Endothelial cell (in vitro differentiated cells): ENCODE data around the gene TFF3. TPM values are rescaled to one million over a fixed set of nuclear protein-coding genes. Genes with fewer than 3 reads are reported as not detected.

Source experiments
- DNase-seq: peaks from one replicate; pipeline ENCODE4 v3.0.0; 2021; ENCODE audit warnings: low spot score
- H3K27ac Mint-ChIP-seq: one replicate; pipeline ENCODE4 v1.8.0; 2021; ENCODE audit warnings: mixed read lengths, inconsistent platforms; ENCODE audit not compliant: unreplicated experiment
- H3K27me3 Mint-ChIP-seq: one replicate; pipeline ENCODE4 v1.8.0; 2021; ENCODE audit warnings: mild to moderate bottlenecking, moderate library complexity, mixed read lengths, inconsistent platforms; ENCODE audit not compliant: unreplicated experiment
- H3K36me3 Mint-ChIP-seq: one replicate; pipeline ENCODE4 v1.8.0; 2021; ENCODE audit warnings: mild to moderate bottlenecking, low read depth, mixed read lengths, inconsistent platforms; ENCODE audit not compliant: unreplicated experiment
- H3K4me1 Mint-ChIP-seq: one replicate; pipeline ENCODE4 v1.8.0; 2021; ENCODE audit warnings: mild to moderate bottlenecking, mixed read lengths, inconsistent platforms; ENCODE audit not compliant: unreplicated experiment
- H3K4me3 Mint-ChIP-seq: one replicate; pipeline ENCODE4 v1.8.0; 2021; ENCODE audit warnings: mild to moderate bottlenecking, mixed read lengths, inconsistent platforms; ENCODE audit not compliant: unreplicated experiment
- H3K9me3 Mint-ChIP-seq: one replicate; pipeline ENCODE4 v1.8.0; 2021; ENCODE audit warnings: mixed read lengths, inconsistent platforms; ENCODE audit not compliant: unreplicated experiment
- total RNA-seq: library from RNA; stranded (reverse); fragmentation: NEBNext Ultra II Directional; extraction: Animal tissue kit (Norgen Biotek cat#: 25700); gene quantifications from one replicate; pipeline ENCODE4 v1.2.1, GENCODE V29; 2021; ENCODE audit not compliant: unreplicated experiment
- TF ChIP-seq, protein P1 (sequence below): fragments of 200-600 bp; sonication (generic); IDR thresholded peaks from one replicate; pipeline ENCODE4 v1.5.0; 2021; ENCODE audit warnings: antibody characterized with exemption; ENCODE audit not compliant: unreplicated experiment

TFF3 gene
- total RNA-seq, 1 donor from 2014 or later, result not detected

DNA sequence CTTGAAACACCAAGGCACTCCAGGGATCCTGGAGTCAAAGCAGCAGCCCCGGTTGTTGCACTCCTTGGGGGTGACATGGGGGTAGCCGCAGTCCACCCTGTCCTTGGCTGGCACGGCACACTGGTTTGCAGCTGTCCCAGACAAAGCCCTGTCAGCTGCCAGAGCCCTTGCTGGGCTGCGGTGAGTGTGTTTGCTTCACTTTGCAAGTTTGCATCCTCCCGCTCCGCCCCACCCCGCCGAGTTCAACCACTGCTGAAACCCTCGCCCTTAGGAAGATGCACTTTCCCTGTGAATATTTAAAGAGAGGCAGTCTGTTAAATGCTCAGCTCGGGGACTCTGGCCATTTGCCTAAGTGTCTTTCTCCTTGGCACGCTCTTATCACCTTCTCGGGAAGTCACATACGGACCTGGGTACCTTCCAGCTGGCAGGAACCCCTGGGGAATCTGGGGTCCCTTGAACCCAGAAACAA, 1.7 kb downstream of the TFF3 start:
- no peaks in the 10 kb centered on the region for H3K36me3 Mint-ChIP-seq
- H3K27me3 Mint-ChIP-seq, result peaks cover 5% of the 10 kb centered on the region
- H3K9me3 Mint-ChIP-seq, result no peaks in the 10 kb centered on the region
- H3K27ac Mint-ChIP-seq, result peak overlapping the region; percentile 21
- no peak overlapping the region for H3K4me3 Mint-ChIP-seq
- peaks cover 8% of the 10 kb centered on the region for H3K4me1 Mint-ChIP-seq
- no peak for DNase-seq
- TF ChIP-seq, protein P1, sequence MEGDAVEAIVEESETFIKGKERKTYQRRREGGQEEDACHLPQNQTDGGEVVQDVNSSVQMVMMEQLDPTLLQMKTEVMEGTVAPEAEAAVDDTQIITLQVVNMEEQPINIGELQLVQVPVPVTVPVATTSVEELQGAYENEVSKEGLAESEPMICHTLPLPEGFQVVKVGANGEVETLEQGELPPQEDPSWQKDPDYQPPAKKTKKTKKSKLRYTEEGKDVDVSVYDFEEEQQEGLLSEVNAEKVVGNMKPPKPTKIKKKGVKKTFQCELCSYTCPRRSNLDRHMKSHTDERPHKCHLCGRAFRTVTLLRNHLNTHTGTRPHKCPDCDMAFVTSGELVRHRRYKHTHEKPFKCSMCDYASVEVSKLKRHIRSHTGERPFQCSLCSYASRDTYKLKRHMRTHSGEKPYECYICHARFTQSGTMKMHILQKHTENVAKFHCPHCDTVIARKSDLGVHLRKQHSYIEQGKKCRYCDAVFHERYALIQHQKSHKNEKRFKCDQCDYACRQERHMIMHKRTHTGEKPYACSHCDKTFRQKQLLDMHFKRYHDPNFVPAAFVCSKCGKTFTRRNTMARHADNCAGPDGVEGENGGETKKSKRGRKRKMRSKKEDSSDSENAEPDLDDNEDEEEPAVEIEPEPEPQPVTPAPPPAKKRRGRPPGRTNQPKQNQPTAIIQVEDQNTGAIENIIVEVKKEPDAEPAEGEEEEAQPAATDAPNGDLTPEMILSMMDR, result no peak

DNA sequence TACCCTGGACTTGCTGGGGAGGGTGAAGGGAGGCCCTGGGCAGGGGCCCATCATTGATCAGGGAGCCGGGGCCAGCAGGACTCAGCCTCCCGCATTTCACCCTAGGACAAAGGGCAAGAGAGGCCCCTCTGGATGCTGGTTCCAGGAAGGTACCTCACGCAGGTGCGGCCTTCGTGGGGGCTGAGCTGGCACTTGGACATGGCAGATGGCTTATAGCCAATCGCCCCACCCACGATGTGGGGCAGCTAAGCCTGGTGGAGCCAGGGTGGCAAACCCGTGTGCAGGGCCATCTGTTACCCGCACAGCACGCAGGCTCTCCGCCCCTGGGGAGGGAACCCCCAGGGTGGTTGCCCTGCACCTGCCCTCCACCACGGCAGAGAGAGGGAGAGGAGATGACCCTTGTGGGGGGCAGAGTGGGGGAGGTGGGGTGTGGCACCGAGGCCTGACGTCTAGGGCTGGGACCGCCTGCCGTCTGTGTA, 2.5 kb downstream of the TFF3 start:
- Mint-ChIP-seq H3K4me1 (peaks cover 8% of the 10 kb centered on the region), H3K27me3 (peaks cover 6% of the 10 kb centered on the region), H3K9me3 (no peaks in the 10 kb centered on the region), H3K27ac (no peak overlapping the region), H3K4me3 (no peak overlapping the region), H3K36me3 (no peaks in the 10 kb centered on the region)
- TF ChIP-seq, protein P1, result no peak
- no peak for DNase-seq

DNA sequence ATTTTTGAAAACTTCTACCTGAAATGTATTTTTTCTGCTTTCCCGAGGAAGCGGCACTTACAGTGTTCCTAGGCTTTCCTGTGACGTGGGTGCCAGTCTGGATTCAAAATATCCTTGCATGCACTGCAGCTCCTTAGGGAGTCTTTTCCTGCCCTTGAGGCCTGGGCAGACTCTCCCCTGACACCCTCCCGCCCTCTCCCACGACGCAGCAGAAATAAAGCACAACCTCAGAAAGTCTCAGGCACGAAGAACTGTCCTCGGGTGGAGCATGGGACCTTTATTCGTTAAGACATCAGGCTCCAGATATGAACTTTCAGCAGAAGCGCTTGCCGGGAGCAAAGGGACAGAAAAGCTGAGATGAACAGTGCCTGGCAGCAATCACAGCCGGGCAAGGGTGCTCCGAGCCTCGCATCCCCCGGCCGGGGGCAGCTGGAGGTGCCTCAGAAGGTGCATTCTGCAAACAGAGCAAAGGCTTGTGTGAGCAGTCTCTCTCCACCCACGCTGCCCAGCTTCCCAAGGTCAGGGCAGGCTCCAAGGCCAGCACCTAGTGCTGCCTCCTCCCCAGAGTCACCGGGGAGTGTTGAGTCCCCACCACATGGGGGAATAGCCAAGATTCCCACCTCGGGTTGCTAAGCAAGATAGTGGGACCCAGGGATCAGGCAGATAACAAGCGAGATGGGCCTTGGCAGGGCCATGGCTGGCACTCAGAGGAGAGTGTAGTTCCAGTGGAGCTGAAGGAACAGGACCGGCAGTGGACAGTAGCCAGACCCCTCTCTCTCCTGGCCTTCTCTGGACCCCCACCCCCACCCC, 3.2 kb downstream of the TFF3 start:
- no peak overlapping the region for H3K27ac Mint-ChIP-seq
- H3K4me1 Mint-ChIP-seq, result peaks cover 8% of the 10 kb centered on the region

DNA sequence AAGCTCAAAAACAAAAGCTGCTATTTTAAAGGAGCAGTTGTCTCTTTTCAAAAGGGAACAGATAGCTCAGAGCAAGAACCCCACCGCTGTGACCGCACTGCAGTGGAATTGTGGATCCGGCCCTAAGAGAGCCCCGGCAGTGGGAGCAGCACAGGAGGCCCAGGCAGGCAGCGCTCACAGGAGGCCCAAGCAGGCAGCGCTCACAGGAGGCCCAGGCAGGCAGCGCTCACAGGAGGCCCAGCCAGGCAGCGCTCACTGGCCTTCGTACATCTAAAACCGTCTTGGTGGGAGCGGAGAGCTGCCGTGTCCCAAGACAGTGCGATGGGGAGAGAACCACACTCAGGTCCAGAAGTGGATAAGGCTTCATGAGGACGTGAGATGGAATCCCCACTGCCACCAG, 4.0 kb downstream of the TFF3 start:
- DNase-seq, result no peak
- Mint-ChIP-seq H3K9me3 (no peaks in the 10 kb centered on the region), H3K4me1 (peaks cover 12% of the 10 kb centered on the region), H3K36me3 (no peaks in the 10 kb centered on the region), H3K4me3 (no peak overlapping the region), H3K27ac (no peak overlapping the region), H3K27me3 (peaks cover 5% of the 10 kb centered on the region)
- TF ChIP-seq, protein P1, result no peak

More for the DNA sequence above, 3.2 kb downstream of the TFF3 start:
- Mint-ChIP-seq H3K36me3 (no peaks in the 10 kb centered on the region), H3K27me3 (peaks cover 9% of the 10 kb centered on the region), H3K4me3 (no peak overlapping the region), H3K9me3 (no peaks in the 10 kb centered on the region)
- DNase-seq, result no peak
- TF ChIP-seq, protein P1, result no peak

DNA sequence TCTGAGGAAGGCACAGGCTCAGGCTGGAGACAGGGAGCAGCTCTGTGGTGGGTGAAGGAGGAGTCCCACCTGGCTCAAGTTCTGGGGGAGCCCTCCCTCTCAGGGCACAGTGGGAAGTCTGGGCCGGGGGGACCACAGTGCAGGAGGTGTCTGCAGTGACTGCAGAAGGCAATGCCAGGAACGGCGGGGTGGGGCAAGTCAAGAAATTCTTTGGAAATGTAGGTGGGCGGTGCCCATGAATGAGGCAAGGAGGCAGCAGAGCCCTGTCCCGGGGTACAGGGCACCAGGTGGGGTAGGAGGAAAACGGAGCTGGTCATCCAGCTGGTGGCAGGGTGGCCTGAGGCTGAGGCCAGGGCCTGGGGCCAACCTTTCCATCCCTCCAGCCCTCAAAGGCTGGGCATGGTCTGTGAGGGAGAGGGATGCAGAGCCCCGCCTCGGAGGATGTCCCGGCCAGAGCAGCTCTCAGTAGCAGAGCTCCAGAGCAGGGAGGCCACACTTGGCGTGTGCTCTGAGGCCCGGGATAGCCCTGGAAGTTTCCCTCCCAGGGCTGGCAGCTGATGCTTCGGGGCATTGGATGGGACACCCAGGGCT, 4.7 kb downstream of the TFF3 start:
- Mint-ChIP-seq H3K36me3 (no peaks in the 10 kb centered on the region), H3K4me3 (no peak overlapping the region), H3K9me3 (no peaks in the 10 kb centered on the region), H3K27me3 (peaks cover 4% of the 10 kb centered on the region), H3K4me1 (peaks cover 12% of the 10 kb centered on the region), H3K27ac (peak overlapping the region; percentile 24)
- no peak for DNase-seq
- TF ChIP-seq, protein P1, result no peak
